ENCODE results near the gene ZNF224. TPM values are rescaled to one million over a fixed set of nuclear protein-coding genes. Genes with fewer than 3 reads are reported as not detected.

The ZNF224 gene
- 7.0 and 10.6 TPM in 2 replicates for total RNA-seq (2014; rRNA removed; shearing (Covaris generic); ENCODE audit: low replicate concordance)

DNA sequence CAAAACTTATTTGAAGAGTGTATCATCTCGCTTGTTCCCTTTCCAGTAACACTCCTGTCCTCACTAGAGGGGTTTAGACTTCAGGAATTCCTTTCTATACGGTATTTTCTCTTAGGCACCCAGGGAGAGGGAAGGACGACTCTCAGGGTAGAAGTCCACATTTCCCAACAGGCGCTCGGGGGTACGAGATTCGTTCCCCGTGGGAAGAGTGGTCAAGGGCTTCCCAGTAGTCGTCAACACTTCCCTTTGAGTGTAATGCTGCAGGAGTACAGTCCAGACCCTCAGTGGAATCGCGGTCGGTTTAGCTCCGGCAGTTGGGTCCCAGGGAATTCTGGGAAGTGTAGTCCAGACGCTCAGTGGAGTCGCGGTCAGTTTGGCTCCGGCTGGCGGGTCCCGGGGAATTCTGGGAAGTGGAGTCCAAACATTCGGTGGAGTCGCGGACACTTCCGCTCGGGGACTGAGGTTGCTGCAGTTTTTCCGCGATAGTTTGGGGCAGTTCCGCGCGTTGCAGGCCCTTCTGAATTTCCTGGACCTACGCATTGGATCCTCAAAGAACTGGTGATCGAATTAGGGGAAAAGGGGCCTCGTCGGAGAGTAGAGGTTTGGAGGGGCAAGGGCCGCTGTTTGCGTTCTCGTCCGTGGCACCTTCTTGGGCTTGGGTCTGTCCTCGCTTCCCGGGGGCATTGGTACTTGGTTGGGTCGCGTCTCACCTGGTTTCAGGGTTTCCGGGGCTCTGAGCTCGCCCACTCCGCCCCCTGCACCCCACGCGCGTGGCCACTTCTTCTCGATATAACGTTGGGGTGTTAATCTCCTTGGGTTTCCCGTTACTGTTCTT lies at the start of gene ZNF224:
Gene ZNF224 (plus strand): TSS at position 431 of the 835 bp plus-strand sequence. CDS start 3,513 bp downstream, outside the sequence.
- in situ Hi-C loops (cut with HindIII; ENCODE audit: low pct_unique_long_range_greater_than_20kb, low sequenced_read_pairs), result no loop called here
- peak; percentile 85 for DNase-seq (ENCODE audit: low read depth)

DNA sequence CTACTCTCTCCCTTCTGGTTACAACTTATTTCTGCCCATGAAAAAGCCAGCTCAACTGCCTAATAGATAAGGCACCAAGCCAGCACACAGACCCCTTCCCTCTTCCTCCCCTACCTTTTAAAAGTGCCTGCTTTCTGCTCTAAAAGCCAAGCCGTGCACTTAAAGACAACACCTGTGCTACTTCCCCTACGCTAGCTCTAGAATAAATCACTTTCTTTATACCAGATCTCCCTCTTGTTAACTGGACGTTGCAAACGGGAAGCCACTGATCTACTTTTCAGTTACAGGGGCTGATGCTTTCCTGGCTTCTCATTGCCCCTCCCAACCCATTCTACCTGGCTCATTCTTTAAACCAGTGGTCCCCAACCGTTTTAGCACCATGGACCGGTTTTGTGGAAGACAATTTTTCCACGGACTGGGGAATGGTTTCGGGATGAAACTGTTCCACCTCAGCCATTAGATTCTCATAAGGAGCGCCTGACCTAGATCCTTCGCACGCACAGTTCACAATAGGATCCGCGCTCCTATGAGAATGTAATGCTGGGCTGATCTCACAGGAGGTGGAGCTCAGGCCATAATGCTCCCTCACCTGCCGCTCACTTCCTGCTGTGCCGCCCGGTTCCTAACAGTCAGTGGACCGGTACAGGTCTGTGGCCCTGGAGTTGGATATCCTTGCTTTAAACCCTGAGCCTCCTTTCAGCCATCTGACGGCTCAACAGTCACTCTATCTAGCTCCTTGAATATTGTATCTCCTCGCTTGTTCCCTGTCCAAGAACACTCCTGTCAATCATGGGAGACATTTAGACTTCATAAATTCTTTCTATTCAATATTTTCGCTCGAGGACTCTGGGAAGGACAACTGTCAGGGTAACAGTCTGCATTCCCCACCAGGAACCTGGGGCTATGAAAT lies 43.2 kb upstream of the ZNF224 start:
- no peak for DNase-seq (ENCODE audit: low read depth)
- in situ Hi-C loops (cut with HindIII; ENCODE audit: low pct_unique_long_range_greater_than_20kb, low sequenced_read_pairs), result no loop called here

DNA sequence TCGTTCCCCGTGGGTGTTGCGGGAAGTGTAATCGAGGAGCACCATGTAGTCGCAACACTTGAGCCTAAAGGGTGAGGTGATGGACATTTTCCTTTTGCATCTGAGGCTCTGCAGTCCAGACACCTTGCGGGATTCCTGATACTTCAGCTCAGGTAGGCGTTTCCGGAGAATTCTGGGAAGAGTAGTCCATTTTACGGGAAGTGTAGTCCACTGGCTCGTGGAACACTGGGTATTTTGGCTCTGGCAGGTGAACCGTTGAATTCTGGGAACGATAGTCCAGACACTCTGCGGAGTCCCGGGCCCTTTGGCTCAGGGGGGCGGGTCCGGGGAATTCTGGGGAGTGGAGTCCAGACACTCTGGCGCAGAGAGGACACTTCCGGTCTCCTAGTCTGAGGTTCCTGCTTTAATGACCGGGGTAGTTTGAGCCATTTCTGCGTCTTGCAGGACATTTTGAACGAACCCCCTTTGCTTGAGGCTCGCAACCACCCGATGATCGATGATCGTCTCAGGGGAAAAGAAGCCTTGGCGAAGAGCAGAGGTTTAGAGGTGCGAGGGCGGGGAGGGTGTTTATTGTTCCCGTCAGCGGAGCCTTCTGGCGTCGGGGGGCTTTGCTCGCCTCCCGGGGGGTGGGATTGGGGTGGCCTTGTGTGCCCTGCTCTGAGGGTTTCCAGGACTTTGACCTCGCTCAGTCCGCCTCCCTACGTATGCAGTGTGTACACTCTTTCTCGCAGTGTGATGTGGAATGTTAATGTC lies 42.3 kb upstream of the ZNF224 start, which contains the start of gene ZNF223:
Gene ZNF223 (plus strand): TSS at position 387 of the 753 bp plus-strand sequence. CDS start 3,141 bp downstream, outside the sequence.
- in situ Hi-C loops (cut with HindIII; ENCODE audit: low pct_unique_long_range_greater_than_20kb, low sequenced_read_pairs), result no loop called here
- DNase-seq (ENCODE audit: low read depth), result peak; percentile 90

DNA sequence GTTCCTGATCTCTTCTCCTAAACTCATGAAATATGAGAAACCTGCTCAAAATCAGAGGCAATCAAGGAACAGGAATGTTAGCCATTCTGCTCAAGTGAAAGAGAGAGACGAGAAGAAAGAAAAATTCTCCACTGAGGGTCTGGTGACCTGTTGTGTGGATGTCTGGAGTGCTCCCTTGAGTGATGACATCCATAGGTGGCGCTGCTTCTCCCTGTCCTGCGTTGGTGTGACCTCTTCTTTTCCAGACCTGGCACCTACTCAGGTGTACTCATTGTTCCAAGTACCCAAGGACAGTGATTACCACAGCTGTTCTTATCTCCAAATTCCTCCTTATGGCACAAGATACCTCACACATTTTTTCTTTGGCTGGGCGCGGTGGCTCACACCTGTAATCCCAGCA lies 38.3 kb upstream of the ZNF224 start:
- in situ Hi-C loops (cut with HindIII; ENCODE audit: low pct_unique_long_range_greater_than_20kb, low sequenced_read_pairs), result no loop called here
- DNase-seq (ENCODE audit: low read depth), result no peak

DNA sequence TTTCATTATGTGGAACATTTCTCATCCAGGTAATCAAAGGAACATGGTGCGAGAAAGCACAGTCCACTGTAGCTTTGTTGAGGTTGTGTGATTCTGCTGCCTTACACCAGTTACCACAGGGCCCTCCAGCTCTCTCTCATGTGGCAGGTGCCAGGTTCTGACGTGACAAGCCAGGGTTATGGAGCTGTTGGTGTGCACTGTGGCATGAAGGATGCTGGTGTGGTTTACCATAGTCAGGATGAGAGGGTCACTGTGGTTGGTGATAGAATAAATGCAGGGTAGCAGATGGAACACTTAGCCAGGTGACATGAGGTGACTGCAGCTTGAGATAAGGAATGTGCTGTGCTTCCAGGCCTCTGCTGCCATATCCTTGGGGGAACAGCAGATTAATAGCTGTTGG lies 34.9 kb upstream of the ZNF224 start:
- in situ Hi-C loops (cut with HindIII; ENCODE audit: low pct_unique_long_range_greater_than_20kb, low sequenced_read_pairs), result no loop called here
- no peak for DNase-seq (ENCODE audit: low read depth)

DNA sequence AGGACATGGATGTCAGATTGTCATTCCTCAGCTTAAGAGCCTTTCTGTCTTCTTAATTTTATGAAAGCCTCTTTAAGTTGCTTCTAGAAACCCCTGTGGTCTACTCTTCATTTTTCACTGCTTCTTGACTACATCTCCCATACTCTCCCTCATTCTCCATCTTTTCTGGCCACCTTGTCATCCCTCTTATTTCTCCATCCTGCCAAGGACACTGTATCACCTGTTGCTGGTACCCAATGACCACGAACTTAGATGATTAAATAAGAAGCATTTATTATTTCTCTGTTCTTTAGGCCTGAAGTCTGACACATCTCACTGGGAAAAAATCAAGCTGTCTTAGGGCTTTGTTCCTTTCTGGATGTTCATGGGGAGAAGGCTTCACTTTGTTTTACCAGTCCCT lies 33.1 kb upstream of the ZNF224 start:
- in situ Hi-C loops (cut with HindIII; ENCODE audit: low pct_unique_long_range_greater_than_20kb, low sequenced_read_pairs), result no loop called here
- no peak for DNase-seq (ENCODE audit: low read depth)

DNA sequence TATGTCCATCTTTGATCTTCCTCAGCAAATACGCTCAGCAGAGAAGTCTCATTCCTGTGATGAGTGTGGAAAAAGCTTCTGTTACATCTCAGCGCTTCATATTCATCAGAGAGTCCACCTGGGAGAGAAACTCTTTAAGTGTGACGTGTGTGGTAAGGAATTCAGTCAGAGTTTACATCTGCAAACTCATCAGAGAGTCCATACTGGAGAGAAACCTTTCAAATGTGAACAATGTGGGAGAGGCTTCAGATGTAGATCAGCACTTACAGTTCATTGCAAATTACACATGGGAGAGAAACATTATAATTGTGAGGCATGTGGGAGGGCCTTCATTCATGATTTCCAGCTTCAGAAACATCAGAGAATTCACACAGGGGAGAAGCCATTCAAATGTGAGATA lies 27.9 kb upstream of the ZNF224 start:
- in situ Hi-C loops (cut with HindIII; ENCODE audit: low pct_unique_long_range_greater_than_20kb, low sequenced_read_pairs), result no loop called here
- no peak for DNase-seq (ENCODE audit: low read depth)

DNA sequence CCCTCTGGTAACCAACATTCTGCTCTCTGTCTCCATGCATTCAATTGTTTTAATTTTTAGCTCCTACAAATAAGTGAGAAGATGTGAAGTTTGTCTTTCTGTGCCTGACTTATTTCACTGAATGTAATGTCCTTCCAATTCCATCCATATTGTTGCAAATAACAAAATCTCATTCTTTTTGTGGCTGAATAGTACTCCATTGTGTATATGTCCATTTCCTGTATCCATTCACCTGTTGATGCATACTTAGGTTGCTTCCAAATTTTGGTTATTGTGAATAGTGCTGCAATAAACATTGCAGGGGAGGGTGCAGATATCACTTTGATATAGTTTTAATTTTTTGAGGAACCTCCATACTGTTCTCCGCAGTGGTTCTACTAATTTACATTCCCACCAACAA lies 24.7 kb upstream of the ZNF224 start:
- DNase-seq (ENCODE audit: low read depth), result no peak
- in situ Hi-C loops (cut with HindIII; ENCODE audit: low pct_unique_long_range_greater_than_20kb, low sequenced_read_pairs), result no loop called here

DNA sequence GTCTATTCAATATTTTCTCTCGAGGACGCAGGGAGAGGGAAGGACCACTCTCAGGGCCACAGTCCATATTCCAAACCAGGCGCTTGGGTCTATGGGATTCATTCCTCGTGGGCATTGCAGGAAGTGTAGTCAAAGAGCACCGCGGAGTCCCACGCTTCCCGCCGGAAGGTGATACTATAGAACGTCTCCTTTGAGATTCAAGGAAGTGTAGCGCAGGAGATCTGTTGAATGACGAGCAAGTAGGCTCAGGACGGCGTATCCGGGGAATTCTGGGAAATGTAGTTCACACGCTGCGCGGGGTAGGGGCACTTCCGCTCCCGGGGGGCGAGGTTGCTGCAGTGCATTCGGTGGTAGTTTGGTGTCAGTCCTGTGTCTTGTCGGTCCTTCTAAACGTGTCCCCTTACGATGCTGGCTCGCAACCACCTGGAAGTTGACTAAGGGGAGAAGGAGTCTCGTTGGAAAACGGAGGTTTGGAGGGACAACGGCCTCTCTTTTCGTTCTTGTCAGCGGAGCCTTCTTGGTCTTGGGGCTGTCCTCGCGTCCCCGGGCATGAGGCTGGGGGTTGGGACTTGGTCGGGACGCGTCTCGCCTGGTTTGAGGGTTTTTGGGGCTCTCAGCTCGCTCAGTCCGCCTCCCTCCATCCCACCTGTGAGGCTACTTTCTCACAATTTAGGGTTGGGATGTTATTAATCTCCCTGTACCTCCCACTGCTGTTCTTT lies 22.2 kb upstream of the ZNF224 start, which contains the start of gene ZNF284:
Gene ZNF284 (plus strand): TSS at position 336 of the 719 bp plus-strand sequence. CDS start 4,231 bp downstream, outside the sequence.
- DNase-seq (ENCODE audit: low read depth), result peak; percentile 88
- in situ Hi-C loops (cut with HindIII; ENCODE audit: low pct_unique_long_range_greater_than_20kb, low sequenced_read_pairs), result no loop called here

DNA sequence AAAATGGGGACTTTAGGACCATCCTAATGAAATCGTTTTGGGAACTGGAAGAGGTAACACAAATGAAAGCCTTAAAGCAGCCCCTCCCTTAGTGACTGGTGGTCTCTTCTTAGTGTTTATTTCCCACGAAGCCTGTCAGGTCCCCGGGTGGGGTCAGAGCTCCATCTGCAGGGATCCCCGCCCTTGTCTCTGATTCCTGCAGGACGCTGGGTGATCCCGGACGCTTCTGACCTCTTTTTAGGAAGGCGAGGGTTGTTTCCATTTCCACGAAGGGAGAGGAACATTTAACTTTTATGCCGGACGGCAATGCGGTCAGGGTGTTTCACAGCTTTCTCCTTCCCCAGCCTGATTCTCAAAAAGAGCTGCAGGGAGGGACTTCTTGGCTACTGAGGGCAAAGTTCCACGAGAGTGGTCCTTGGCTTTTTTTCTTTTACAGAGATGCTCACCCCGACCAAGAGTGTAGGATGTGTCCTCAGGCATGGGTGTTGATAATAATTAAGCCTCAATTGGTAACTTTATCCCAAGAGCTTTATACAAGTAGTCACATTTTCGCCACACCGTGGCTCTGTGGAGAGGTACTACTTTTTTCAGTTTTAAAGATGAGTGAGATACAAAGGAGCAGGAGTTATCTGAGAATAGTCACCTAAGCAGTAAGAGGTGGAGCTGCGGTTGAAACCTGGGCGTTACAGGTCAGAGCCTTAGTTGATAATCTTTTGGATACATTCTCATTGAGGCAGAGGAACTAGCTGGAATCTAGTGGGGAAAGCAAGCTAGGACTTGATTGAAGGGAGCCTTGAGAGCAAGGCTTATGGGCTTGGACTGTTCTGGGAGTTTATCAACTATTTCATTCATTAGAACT lies 21.4 kb upstream of the ZNF224 start:
- in situ Hi-C loops (cut with HindIII; ENCODE audit: low pct_unique_long_range_greater_than_20kb, low sequenced_read_pairs), result no loop called here
- DNase-seq (ENCODE audit: low read depth), result peak; percentile 27

DNA sequence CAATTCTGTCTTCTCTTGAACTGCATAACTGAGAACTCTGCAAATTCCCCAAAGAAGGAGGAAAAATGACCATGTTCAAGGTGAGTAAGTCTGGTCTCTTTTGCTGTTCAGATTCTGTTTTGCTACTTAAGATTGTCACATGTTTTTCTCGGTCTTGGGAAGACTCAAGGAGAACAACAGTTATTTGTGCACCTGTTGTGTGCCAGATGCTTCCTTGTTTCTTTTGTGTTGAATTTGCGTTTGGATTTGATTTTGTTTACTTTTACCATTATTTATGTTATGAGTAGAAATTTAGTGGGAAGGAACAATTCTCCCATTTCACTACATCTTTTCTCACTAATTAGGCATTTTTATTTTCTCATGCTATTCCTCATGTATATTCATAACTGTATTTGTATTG lies 17.8 kb upstream of the ZNF224 start:
- no peak for DNase-seq (ENCODE audit: low read depth)
- in situ Hi-C loops (cut with HindIII; ENCODE audit: low pct_unique_long_range_greater_than_20kb, low sequenced_read_pairs), result no loop called here

DNA sequence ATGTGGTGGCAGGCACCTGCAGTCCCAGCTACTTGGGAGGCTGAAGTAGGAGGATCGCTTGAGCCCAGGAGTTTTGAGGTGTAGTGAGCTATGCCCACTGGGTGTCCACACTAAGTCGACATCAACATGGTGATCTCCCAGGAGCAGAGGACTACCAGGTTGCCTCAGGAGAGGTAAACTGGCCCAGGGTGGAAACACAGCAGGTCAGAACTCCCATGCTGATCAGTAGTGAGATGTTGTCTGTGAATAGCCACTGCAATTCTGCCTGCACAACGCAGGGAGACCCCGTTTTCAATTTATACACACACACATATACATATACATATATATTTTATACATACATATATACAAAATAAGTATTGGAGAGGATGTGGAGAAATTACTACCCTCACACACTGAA lies 2.1 kb upstream of the ZNF224 start:
- in situ Hi-C loops (cut with HindIII; ENCODE audit: low pct_unique_long_range_greater_than_20kb, low sequenced_read_pairs), result no loop called here

DNA sequence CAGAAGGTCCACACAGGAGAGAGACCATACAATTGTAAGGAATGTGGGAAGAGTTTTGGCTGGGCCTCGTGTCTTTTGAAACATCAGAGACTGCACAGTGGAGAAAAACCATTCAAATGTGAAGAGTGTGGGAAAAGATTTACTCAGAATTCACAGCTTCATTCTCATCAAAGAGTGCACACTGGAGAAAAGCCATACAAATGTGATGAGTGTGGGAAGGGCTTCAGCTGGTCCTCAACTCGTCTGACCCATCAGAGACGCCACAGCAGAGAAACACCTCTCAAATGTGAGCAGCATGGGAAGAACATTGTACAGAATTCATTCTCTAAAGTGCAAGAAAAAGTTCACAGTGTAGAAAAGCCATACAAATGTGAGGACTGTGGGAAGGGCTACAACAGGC lies 13.6 kb downstream of the ZNF224 start:
- DNase-seq (ENCODE audit: low read depth), result no peak
- in situ Hi-C loops (cut with HindIII; ENCODE audit: low pct_unique_long_range_greater_than_20kb, low sequenced_read_pairs), result no loop called here

More for the DNA sequence above, 2.1 kb upstream of the ZNF224 start:
- DNase-seq (ENCODE audit: low read depth), result no peak

DNA sequence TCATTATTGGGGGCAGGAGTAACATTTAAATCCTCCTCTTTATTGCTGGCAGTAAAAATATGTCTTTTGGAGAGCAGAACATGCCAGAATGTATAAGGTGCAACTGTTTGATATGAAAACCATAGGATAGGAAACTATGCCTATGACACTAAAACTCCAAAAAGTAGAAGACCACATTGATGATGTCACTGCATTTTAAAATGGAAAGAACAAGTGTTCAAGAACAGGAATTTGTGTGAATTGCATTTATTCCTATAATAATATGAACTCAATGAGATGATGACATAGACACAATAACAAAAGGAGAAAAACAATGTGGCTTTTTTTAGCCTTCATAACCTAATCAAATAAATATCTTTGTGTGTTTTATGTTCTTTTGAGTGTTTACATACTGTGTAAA lies 15.3 kb downstream of the ZNF224 start:
- DNase-seq (ENCODE audit: low read depth), result no peak
- in situ Hi-C loops (cut with HindIII; ENCODE audit: low pct_unique_long_range_greater_than_20kb, low sequenced_read_pairs), result no loop called here

DNA sequence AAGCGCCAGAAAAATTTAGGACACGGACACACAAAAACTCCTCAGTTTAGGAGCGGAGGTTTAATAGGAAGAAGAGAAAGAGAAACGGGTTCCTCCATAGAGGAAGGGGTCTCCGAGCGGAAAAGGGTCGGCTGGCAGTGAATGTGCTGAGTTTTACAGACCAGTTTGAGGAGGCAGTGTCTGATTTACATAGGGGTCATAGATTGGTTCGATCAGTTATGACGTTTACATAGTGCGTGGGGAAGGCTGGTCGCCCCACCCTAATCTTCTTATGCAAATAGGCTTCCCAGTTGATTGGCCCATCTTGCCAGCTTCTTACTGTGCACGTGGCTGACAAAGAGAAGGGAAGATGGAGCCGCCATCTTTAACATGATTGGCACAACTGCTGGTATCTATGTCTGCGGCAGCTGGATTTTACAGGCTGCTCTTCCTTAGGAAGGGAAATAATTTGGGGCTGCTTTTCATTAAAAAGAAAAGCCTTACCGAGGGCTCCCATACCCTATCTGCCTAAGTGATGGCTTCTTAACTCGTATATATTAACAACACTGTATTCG lies 17.8 kb downstream of the ZNF224 start:
- peak; percentile 81 for DNase-seq (ENCODE audit: low read depth)
- in situ Hi-C loops (cut with HindIII; ENCODE audit: low pct_unique_long_range_greater_than_20kb, low sequenced_read_pairs), result no loop called here

DNA sequence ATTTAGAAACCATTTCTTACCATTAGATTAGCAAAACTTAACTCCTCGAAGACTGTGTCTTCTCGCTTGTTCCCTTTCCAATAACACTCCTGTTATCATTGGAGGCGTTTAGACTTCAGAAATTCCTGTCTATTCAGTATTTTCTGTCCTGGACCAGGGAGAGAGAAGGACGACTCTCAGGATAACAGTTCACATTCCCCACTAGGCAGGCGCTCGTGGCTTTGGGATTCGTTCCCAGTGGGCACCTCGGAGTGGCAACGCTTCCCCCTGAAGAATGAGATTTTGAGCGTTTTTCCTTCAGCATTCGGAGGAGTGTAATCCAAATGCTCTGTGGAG lies 18.6 kb downstream of the ZNF224 start:
- in situ Hi-C loops (cut with HindIII; ENCODE audit: low pct_unique_long_range_greater_than_20kb, low sequenced_read_pairs), result no loop called here
- no peak for DNase-seq (ENCODE audit: low read depth)
